ENCODE measurements around the gene HIRIP3. TPM values are rescaled to one million over a fixed set of nuclear protein-coding genes. Genes with fewer than 3 reads are reported as not detected.

The HIRIP3 gene
- total RNA-seq, 2 donors from 2014 or later = 10.8 to 22.4 TPM

DNA sequence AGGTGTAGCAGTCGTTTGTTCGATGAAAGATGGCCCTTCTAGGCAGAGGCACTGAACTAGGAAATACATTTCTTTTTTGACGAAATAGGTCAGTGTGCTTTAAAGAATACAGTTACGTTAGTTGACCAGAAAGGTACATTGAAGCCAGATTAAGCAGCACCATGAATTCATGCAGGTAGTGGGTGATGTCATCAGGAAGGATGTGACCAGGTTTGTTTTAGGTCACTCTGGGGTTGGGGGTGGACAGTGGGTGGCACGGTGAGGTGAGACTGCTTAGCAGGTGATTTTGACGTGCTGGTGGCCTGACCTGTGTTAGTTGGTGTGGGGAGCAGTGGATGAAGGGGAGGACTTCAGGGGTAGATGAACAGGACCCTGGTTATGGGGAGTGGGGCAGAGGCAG, 4.2 kb upstream of the HIRIP3 start:
- WGBS = 87% methylated on average over 6 of the region's 6 CpGs
- intact Hi-C loops (cut with DNase I) = loop anchor here (5.0 to 10.0 kb wide), 3 partner anchors 75 to 187 kb away; partner anchors contain the start of genes CDIPT, KCTD13 and PRRT2
- H3K27ac ChIP-seq = no peak overlapping the region
- H3K27me3 ChIP-seq (replicated peaks; ENCODE audit: insufficient read depth) = no peaks in the 10 kb centered on the region
- no peaks in the 10 kb centered on the region for H3K36me3 ChIP-seq
- no peak for DNase-seq (ENCODE audit: low spot score)
- H3K9me3 ChIP-seq = no peaks in the 10 kb centered on the region
- H3K4me3 ChIP-seq = no peak overlapping the region
- no peak for TF ChIP-seq POLR2A (IDR thresholded peaks at IDR 0.05)
- TF ChIP-seq POLR2AphosphoS5 (IDR thresholded peaks at IDR 0.05) = no peak
- no peak for TF ChIP-seq CTCF (IDR thresholded peaks at IDR 0.05)
- peaks cover 6% of the 10 kb centered on the region for H3K4me1 ChIP-seq (replicated peaks)

DNA sequence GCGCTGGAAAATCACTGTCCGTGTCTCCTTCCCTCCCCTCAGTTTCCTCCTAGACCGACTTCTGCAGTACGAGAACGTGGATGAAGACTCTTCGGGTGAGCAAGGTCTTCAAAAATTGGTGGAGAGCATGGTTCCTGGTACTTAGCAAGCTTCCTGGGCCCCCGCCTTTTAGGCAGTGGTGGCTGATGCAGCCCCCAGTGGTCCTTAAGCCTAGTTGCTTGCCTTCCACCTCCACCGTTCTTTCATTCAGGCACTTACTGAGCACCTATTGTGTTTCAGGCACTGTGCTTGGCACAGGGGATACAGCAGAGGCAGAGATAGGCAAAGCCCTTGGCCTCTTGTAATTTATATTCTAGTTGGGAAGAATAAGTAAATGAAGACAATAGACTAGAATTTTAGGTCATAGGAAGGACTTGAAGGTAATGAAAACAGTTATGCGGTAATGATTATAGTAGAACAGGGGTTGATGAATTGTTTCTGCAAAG, 1.4 kb upstream of the HIRIP3 start:
- TF ChIP-seq POLR2AphosphoS5 (IDR thresholded peaks at IDR 0.05) = no peak
- TF ChIP-seq POLR2A (IDR thresholded peaks at IDR 0.05) = no peak
- no peak for TF ChIP-seq CTCF (IDR thresholded peaks at IDR 0.05)
- intact Hi-C loops (cut with DNase I) = loop anchor here (5.0 to 10.0 kb wide), 2 partner anchors 72 to 185 kb away; partner anchors contain the start of genes KCTD13 and PRRT2
- Histone ChIP-seq H3K9me3 (no peaks in the 10 kb centered on the region), H3K4me3 (peak overlapping the region; percentile 68 to 78), H3K4me1 (replicated peaks) (peaks cover 10% of the 10 kb centered on the region), H3K27ac (peak overlapping the region in 1 of 2 donors; percentile 95), H3K27me3 (replicated peaks; ENCODE audit: insufficient read depth) (no peaks in the 10 kb centered on the region), H3K36me3 (no peaks in the 10 kb centered on the region)
- 20% methylated on average over 9 of the region's 9 CpGs for WGBS
- no peak for DNase-seq (ENCODE audit: low spot score)

DNA sequence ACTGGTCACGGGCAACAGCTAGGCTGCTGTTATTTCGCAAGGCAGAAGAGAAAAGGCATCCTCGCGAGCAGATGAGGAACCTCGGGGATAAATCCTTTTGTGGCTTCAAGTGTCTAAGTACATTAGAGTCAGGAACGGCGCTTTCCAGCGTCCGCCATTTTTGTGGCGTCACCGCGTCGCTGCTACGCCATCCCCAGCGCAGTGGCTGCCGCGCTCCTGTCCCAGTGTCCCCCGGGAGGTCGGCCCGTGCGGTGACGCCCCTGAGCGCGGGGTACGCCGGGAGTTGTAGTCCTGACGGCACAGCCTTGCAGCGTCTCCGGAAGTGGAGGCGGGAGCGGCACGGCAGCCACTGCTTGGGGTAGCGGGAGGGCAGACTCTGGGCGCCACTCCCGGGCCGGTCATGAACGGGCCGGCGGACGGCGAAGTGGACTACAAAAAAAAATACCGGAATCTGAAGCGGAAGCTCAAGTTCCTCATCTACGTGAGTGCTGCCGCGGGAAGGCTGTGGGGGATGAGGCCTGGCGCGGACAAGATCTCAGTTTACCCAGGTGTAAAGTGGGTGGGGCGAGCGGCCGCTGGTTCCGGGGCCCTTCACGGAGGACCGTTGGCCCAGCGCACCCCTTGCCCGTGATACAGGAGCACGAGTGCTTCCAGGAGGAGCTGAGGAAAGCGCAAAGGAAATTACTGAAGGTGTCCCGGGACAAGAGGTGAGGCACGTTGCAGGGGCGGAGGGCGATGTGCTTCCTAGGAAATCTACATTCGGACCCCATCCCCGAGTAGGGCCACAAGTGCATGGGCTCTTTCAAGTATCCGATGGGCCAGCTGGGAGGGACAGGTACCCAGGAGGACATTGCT, 721 bp upstream of the HIRIP3 start, which contains the start of gene INO80E:
INO80E (plus strand) TSS at position 331 of the 855 bp plus-strand sequence; CDS start at position 401, 70 bp downstream.
- Histone ChIP-seq H3K4me1 (replicated peaks) (peaks cover 10% of the 10 kb centered on the region), H3K27ac (peak within 1 kb of the TSS; percentile 94 to 95), H3K4me3 (peak within 1 kb of the TSS; percentile 68 to 78), H3K27me3 (replicated peaks; ENCODE audit: insufficient read depth) (no peaks in the 10 kb centered on the region), H3K9me3 (no peaks in the 10 kb centered on the region), H3K36me3 (no peaks in the 10 kb centered on the region)
- peak; percentile 98 for DNase-seq (ENCODE audit: low spot score)
- intact Hi-C loops (cut with DNase I) = loop anchor here (5.0 to 10.0 kb wide), 2 partner anchors 71 to 184 kb away; partner anchors contain the start of genes KCTD13 and PRRT2
- under 1% methylated on average over 63 of the region's 65 CpGs for WGBS
- TF ChIP-seq POLR2A (IDR thresholded peaks at IDR 0.05) (peak; percentile 43), CTCF (IDR thresholded peaks at IDR 0.05) (peak in 2 of 4 experiments; percentile 13 to 36), POLR2AphosphoS5 (IDR thresholded peaks at IDR 0.05) (peak; percentile 96)

DNA sequence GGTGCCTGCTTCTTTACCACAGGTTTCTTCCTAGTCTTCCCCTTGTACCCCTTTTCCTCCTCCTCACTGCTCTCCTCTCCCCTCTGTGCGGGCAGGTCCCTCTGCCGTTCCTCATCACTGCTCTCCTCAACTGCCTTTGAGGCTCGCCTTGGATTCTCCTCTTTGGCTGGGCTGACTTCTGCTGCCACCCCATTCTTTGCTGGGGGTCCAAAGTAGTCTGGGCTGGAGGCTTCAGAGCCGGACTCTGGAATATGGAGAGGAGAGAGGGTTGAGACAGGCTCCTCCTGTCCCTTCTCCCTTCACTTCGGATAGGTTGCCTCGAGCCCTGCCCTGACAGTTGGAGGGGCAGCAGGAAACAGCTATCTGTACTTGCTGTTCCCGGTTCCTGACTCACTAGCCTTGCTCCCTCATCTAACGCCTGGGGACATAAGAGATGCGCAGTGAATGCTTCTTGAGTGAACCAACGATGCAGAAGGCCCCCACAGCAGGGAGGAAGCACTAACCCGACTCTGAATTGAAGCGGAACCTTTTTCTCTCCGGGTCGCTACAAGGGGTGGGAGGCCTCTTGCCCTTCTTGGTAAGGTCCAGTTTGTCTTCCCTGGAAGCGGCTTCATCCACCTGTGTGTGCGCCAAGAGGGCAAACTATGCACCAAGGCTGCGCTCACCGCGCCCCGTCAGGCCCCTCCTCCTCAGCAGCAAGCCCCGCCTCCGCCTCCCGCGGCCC, 655 bp downstream of the HIRIP3 start:
- H3K4me3 ChIP-seq = peak overlapping the region; percentile 68 to 78
- H3K9me3 ChIP-seq = no peaks in the 10 kb centered on the region
- intact Hi-C loops (cut with DNase I) = loop anchor here (5.0 to 10.0 kb wide), 2 partner anchors 70 to 182 kb away; partner anchors contain the start of genes KCTD13 and PRRT2
- H3K27me3 ChIP-seq (replicated peaks; ENCODE audit: insufficient read depth) = no peaks in the 10 kb centered on the region
- WGBS = 8% methylated on average over 23 of the region's 24 CpGs
- TF ChIP-seq POLR2AphosphoS5 (IDR thresholded peaks at IDR 0.05) (no peak), CTCF (IDR thresholded peaks at IDR 0.05) (no peak), POLR2A (IDR thresholded peaks at IDR 0.05) (no peak)
- peaks cover 10% of the 10 kb centered on the region for H3K4me1 ChIP-seq (replicated peaks)
- peaks cover 0 to 2% of the 10 kb centered on the region in 2 donors for H3K36me3 ChIP-seq
- peak overlapping the region; percentile 94 to 95 for H3K27ac ChIP-seq
- no peak for DNase-seq (ENCODE audit: low spot score)
